ENCODE results near the gene MPC2.
"Not testable (repeated sequence)": the region's sequence is repeated elsewhere in the genome, so short reads cannot be mapped to it uniquely, and the experiment has no call there.

The MPC2 gene

GRCh38 chr1:167933788-167934187, 3.1 kb downstream of the MPC2 start:
- Histone ChIP-seq H3K27ac (no peak overlapping the region), H3K36me3 (no peaks in the 10 kb centered on the region), H3K27me3 (ENCODE audit: insufficient read depth, low read depth, severe bottlenecking) (no peaks in the 10 kb centered on the region), H3K9me3 (ENCODE audit: severe bottlenecking) (no peaks in the 10 kb centered on the region), H3K4me3 (ENCODE audit: low read depth, low read length) (no peak overlapping the region)
- TF ChIP-seq CTCF (IDR thresholded peaks at IDR 0.05; ENCODE audit: low read depth, low read length): no peak
- no peak for DNase-seq

GRCh38 chr1:167929725-167930124, 7.1 kb downstream of the MPC2 start:
- H3K36me3 ChIP-seq: no peaks in the 10 kb centered on the region
- H3K27me3 ChIP-seq (ENCODE audit: insufficient read depth, low read depth, severe bottlenecking): no peaks in the 10 kb centered on the region
- H3K27ac ChIP-seq: no peak overlapping the region
- no peaks in the 10 kb centered on the region for H3K9me3 ChIP-seq (ENCODE audit: severe bottlenecking)
- no peak for DNase-seq
- no peak for TF ChIP-seq CTCF (IDR thresholded peaks at IDR 0.05; ENCODE audit: low read depth, low read length)
- H3K4me3 ChIP-seq (ENCODE audit: low read depth, low read length): no peak overlapping the region

- DNase-seq; H3K27ac ChIP-seq; H3K4me3 ChIP-seq (ENCODE audit: low read depth, low read length); H3K9me3 ChIP-seq (ENCODE audit: severe bottlenecking); H3K36me3 ChIP-seq; H3K27me3 ChIP-seq (ENCODE audit: insufficient read depth, low read depth, severe bottlenecking): not testable (repeated sequence)
Measured at GRCh38 chr1:167928919-167929318, 8.0 kb downstream of the MPC2 start.

DNA sequence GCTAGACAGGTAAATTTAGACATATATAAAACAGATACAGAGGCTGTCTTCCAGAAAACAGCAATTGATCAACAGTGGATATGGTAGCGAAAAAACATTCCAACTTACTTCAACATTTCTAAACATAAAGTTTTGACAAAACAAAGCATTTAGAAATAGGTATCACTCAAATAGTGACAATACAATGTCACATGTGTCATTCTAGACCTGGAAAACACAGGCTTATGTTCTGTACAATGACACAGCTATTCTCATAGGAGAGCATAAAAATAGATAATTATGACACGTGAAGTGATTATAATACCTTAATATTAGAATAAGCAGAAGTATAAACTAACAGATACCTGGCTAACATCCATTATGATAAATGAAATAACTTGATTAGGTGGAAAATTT, 8.4 kb downstream of the MPC2 start:
- Histone ChIP-seq H3K27ac (no peak overlapping the region), H3K36me3 (no peaks in the 10 kb centered on the region), H3K27me3 (ENCODE audit: insufficient read depth, low read depth, severe bottlenecking) (no peaks in the 10 kb centered on the region), H3K4me3 (ENCODE audit: low read depth, low read length) (no peak overlapping the region), H3K9me3 (ENCODE audit: severe bottlenecking) (no peaks in the 10 kb centered on the region)
- DNase-seq: no peak
- TF ChIP-seq CTCF (IDR thresholded peaks at IDR 0.05; ENCODE audit: low read depth, low read length): no peak

- TF ChIP-seq CTCF (IDR thresholded peaks at IDR 0.05; ENCODE audit: low read depth, low read length): no peak
- no peaks in the 10 kb centered on the region for H3K9me3 ChIP-seq (ENCODE audit: severe bottlenecking)
- H3K27ac ChIP-seq: no peak overlapping the region
- no peaks in the 10 kb centered on the region for H3K36me3 ChIP-seq
- no peak overlapping the region for H3K4me3 ChIP-seq (ENCODE audit: low read depth, low read length)
- no peak for DNase-seq
- H3K27me3 ChIP-seq (ENCODE audit: insufficient read depth, low read depth, severe bottlenecking): no peaks in the 10 kb centered on the region
Measured at GRCh38 chr1:167927046-167927754, 9.7 kb downstream of the MPC2 start.

- no peak for DNase-seq
- Histone ChIP-seq H3K27me3 (ENCODE audit: insufficient read depth, low read depth, severe bottlenecking) (no peaks in the 10 kb centered on the region), H3K4me3 (ENCODE audit: low read depth, low read length) (no peak overlapping the region), H3K36me3 (no peaks in the 10 kb centered on the region), H3K9me3 (ENCODE audit: severe bottlenecking) (no peaks in the 10 kb centered on the region), H3K27ac (no peak overlapping the region)
- no peak for TF ChIP-seq CTCF (IDR thresholded peaks at IDR 0.05; ENCODE audit: low read depth, low read length)
Measured at GRCh38 chr1:167926486-167926997, 10.3 kb downstream of the MPC2 start.

All from WERI-Rb-1 (cell line).